NOMO-1 treated with DMSO at 0.1 percent for 48 hours (cell line): Measurements from ENCODE around the gene TMEM128.
"Not testable (repeated sequence)": the region's sequence is repeated elsewhere in the genome, so short reads cannot be mapped to it uniquely, and the experiment has no call there.

Source experiments
- DNase-seq: peaks from one replicate; lab custom pipeline; 2025; ENCODE audit not compliant: unreplicated experiment; lab: John Stamatoyannopoulos, UW

TMEM128 gene, protein sequence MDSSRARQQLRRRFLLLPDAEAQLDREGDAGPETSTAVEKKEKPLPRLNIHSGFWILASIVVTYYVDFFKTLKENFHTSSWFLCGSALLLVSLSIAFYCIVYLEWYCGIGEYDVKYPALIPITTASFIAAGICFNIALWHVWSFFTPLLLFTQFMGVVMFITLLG

DNA sequence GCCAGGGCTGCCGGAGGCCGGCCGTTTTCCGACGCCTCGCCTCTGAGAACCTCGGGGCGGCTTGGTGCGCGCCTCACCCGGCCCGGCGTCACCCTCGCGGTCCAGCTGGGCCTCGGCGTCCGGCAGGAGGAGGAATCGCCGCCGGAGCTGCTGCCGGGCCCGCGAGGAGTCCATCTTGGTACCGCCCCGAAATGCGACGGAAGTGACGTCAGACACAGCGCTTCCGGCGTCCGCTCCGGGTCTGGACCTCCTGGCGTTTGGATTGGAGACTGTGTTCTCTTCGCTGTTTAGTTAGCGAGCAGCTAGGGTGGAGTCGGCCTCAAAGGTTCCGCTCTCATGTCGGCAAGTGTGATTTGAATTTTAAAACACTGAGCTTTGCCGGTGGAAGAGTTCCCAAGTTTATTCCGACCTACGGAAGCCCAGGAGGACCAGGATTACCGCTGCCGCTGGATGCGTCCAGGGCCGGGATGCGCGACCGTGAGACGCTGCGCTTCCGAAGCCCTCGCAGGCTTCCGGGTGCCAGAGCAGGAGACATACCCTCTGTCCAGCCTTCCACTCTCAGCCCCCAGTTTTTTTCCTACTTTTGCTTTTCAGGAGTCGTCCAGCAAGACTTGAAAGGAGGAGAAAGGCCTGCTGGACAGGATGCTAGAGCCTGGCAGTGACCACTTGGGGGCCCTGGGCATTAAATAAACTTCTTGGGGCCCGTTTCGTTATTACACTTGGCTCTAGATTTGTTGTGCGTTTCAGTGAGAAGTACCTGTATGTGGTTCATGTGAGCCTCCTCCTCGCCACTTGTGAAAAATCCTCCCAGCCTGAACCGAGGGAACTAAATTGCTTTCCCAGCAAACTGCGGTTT, at the start of gene TMEM128:
TMEM128 (minus strand) TSS at position 195 of the 856 bp plus-strand sequence; CDS start at position 174, 21 bp downstream.
- DNase-seq: peak; percentile 86

DNA sequence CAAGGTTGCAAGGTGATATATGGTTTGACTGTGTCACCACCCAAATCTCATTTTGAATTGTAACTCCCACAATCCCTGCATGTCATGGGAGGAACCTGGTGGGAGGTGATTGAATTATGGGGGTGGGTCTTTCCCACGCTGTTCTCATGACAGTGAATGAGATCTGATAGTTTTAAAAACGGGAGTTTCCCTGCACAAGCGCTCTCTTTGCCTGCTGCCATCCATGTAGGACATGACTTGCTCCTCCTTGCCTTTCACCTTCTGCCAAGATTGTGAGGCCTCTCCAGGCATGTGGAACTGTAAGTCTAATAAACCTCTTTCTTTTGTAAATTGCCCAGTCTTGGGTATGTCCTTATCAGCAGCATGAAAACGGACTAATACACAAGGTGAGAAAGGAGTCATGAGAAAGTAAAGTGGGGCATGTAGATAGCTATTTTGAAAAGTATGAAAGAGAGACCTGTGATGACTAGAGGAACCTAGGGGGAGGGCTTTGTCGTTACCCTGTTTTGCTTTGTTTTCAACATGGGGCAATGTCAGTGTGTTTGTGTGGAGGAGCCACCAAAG, 48.3 kb upstream of the TMEM128 start:
- DNase-seq: no peak

DNA sequence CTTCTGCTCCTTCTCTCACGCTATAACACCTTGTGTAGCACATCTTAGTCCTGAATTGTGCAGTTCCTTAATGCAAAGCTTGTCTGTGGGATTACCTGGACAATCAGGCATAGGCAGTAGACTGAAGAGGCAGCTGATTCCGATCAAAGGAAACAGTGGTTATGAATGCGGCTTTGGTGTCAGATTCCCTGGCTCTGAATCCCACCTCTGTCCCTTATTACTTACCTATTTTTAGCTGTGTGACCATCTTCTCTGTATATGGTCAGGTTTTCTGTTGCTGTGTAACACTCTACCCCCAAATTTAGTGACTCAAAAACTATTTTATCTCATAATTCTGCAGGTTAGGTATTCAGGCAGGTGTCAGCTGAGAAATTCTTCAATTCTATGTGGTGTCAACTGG, 45.3 kb upstream of the TMEM128 start:
- DNase-seq: no peak

DNA sequence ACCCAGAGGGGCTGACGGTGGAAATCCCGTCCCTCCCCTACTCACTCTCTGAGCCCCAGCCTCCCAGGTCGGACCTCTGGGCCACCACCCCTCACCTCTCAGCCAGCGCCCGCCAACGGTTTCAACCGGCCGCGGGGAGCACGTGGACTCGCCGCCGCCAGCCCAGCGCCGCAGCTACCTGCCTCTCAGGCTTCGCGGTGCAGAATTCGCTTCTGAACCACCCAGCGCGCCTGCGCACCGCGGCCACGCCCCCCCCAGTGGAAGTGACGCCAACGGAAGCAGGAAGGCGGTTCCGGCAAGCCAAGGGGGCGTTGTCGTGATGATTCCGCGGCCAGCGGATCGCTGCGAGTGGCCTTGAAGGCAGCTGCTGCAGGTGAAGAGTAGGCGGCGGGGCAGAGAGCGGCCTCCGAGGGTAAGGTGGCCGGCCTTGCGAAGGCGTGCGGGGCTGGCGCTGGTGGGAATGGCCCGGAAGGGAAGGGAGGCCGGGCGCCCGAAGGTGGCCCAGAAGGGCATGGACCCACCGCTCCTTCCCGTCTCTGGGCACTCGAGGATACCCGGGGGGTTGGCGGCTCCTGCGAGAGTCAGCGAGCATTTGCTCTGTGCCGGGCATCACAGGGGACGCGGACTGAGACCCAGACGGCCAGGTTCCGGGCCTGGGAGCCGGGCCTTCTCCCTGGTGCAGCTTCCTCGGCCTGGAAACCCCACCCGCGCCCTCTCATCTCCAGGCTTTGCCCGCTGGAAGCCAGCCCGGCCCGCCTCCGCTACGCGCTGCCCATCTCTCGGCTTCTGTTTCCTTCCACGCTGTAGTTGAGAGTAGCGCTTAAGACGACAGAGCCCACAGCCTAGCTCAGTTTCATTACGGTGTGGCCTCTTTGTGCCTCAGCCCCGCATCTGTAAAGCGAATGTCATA, 42.2 kb upstream of the TMEM128 start, which contains the start of the genes LYAR and ZBTB49:
LYAR (minus strand) TSS at position 214 of the 910 bp plus-strand sequence. CDS start 6,412 bp downstream, outside the sequence.
ZBTB49 (plus strand) TSS at position 311 of the 910 bp plus-strand sequence. CDS start 9,695 bp downstream, outside the sequence.
- peak; percentile 86 for DNase-seq

DNA sequence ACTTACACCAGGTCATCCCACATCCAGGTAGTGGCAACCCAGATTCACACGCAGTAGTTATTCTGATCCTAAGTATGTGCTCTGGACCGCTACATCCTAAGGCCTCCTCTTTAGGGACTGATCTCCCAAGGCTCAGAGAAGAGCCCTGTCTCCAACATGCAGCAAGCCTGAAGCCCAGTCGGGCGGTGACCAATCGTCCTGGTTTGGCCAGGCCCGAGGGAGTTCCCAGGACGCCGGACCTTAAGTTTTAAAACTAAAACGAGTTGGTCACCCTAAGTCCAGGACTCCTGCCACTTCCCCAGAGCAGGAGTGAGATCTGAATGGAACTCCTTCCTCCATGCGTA, 41.5 kb upstream of the TMEM128 start:
- DNase-seq: no peak

DNA sequence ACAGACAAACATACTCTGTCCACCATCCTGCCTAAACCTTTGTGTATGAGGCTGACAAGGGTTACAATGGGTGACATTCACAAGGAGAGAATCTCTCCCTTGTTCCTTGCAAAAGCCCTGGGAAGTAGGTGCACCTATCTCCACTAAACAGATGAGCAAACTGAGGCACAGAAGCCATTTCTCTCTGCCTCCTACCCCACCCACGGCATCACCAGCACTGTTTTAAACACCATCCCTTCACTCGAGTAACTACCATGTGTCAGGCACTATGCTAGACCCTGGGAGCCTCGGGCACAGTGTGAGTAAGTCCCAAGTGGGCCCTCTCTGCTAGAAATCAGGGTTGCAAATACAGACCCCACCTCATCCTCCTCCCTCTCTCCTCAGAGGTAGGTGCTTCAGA, 41.0 kb upstream of the TMEM128 start:
- no peak for DNase-seq

DNA sequence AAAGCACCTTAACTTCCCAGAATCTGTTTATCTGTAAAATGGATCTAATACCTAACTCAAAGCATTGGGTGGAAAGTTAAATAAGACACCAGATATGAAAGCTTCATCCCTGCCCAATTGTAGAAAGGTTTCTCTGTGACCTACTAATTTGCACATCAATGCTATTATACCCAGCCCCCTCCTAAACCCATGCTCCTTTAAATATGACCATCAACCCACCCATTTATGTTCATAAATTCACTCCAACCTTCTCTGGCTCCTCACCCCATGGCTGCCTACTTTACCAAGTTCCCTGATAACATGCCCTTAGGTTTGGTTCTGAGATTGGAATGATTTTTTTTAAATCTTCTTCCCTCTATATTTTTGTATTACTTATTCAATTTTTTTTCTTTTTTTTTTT, 40.1 kb upstream of the TMEM128 start:
- DNase-seq: no peak

DNA sequence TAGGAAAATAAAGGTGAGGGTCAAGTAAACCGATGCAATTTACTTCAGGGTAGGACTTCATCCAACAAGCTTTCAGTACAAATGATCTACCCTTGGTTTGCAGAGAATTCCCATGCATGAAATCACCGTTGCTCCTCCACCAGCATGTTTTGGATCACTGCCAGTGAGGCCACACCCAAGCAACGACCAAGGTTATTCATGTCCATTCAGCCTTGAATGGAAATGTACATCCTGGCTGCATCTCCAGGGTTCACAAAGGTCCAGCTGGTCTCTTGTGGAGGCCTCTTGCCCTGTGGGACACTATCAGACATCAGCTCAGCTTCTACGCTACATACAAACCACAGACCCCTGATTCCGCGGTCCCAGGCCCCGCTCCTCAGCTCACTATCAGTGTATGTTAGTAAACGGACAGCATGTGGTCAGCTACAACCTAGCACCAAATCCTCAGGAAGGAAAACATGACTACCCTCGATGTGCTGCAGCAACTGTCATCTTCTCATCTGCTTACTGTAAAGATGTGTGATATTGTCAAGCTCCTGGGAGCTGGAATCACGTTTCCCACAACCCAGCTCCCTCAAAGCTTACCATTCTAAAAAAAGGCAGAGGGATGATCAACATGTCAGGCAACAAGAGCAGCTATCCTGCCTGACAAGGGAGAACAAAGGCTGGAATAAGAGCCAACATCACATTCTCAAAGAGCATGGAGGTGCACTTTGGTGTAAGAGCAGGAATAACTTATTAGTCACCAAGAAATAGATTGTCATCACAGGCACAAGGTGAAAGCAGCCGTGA, 37.0 kb upstream of the TMEM128 start:
- DNase-seq: no peak

DNA sequence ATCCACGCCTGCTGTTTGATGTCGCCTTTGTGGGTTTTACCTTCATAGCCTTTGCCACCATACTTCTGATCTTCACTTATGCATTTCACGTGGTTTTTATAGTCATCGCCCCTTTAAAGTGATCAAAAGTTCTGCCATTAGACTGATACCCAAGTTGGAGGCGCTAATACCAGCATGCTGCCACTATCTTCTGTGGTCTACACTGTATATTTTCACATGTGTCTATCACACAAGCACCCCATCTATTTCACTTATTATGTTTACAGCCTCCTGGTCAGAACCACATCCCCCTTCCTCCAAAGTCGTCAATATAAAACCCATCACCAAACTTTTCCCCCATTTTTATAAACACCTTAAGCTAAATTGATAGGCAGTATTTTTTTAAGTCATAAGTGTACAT, 33.8 kb upstream of the TMEM128 start:
- DNase-seq: no peak

DNA sequence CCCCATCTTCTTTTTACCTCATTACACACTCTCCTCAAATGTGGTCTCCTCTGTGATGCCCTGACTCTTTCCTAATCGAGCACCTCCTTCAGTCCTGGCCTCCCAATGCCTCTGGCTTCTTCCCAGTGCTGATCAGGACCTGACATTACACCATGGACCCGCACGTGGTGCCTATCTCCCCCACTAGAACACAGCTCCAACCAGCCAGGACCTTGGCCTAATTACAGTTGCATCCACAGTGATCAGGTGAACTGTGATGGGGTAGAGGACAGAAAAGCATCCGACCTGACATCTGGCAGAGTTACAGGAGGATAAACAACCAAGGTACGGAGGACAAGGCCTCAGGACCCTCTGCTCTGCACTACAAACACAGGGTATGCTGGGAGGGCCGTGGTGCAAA, 29.5 kb upstream of the TMEM128 start:
- DNase-seq: no peak

DNA sequence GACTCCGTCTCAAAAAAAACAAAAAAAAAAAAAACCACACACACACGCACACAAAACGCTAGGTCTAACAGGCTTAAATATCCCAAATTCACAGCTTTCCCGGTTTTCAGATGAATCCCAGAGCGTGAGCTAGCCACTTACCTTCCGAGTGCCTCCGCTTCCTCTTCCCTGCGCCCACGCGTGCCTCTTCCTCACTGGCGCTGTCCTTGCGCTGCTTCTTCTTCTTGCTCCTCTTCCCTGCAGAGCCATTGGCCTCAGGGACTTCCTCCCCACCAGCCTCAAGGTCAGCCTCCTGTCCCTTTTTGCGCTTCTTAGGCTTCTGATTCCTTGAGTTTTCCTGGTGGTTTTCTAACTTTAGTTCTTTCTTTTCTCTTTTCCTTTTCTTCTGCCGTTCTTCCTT, 26.2 kb upstream of the TMEM128 start:
- no peak for DNase-seq

DNA sequence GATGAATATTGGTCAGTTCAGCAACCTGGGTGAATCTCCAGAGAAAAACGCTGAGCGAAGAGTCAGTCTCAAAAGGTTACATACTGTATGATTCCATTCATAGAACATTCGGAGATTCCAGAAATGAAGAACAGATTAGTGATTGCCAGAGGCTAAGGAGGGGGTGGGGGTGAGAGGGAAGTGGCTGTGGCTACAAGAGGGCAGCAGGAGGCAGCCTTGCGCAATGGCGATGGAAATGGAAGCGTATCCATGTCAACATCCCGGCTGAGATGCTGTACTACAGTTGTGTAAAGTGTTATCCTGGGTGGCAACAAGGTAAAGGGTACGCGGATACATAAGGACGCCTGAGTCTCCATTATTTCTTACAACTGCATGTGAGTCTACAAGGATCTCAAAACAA, 23.9 kb upstream of the TMEM128 start:
- DNase-seq: no peak

DNA sequence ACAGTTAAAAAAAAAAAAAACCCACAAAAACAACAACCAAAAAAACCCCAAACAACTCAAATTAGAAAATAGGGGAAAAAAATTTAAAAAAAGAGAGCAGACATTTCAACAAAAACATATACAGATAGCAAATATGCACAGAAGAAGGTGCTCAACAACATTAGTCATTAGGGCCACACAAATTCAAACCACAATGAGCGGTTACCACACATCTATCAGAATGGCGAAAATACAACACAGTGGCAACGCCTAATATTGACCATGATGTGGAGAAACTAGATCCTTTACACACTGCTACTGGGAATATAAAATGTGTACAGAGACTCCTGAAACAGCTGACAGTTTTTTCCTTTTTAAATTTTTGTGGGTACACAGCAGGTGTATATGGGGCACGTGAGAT, 22.5 kb upstream of the TMEM128 start:
- DNase-seq: peak; percentile 40

DNA sequence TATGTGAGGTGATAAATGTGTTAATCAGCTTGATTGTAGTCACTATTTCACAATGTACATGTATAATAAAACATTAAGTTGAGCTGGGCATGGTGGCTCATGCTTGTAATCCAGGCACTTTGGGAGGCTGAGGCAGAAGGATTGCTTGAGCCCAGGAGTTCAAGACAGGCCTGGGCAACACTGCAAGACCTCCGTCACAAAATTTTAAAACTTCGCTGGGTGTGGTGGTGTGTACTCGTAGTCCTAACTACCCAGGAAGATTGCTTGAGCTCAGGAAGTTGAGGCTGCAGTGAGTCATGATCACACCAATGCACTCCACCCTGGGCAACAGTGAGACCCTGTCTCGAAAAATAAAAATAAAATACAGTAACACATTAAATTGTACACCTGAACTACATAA, 21.8 kb upstream of the TMEM128 start:
- DNase-seq: peak; percentile 22

DNA sequence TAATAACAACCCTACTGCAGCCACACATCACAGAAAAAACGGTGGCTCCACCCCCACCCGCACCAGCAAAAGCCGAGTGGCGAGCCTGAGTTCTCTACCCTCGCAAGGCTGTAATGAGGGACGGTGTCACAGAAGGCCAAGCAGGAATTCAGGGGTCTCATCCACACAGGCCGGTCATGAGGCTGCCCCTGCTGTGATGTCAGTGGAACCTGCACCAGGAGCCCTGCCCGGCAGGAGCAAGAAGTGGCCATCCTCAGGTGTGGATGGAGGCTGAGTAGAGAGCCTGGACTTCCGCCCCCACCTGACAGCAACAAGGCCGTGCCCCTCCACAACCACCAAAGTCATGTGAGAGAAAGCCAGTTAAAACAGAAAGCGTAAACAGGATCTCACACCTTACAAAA, 21.3 kb upstream of the TMEM128 start:
- no peak for DNase-seq

DNA sequence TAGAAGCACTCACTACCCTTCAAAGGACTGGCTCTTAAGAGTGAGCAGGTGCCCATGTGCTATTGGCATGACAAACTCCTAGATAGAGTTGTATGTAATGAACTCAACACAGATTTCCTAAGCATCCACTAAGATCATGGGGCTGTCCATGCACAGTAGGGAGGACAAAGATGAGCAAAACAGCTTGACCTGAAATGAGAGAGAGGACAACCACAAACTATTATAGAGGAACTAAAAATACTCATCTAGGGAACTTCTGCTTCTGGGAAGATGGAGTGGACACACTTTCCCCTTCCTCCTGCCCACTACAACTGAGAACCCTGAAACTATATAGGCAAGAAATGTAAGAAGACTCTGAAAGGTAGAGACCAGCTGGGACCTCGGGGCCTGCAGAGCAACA, 20.8 kb upstream of the TMEM128 start:
- DNase-seq: peak; percentile 55

DNA sequence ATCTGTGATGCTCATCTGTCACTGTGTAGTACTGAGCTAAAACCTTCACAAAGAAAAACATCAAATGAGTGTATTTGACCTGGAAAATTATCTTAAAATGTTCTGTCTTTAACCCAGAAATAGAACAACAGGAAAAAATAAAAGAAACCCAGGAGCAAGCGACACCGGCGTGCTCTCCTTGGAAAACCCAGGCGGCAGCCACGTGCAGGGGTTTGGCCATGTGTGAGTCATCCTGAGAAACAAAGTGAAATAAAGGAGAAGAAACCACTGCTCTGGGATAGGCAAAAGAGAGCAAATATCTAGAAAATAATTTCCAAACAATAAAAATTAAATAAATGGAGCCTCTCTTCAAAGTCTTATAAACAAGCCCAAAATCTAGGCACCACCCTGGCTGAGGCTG, 20.0 kb upstream of the TMEM128 start:
- no peak for DNase-seq

DNA sequence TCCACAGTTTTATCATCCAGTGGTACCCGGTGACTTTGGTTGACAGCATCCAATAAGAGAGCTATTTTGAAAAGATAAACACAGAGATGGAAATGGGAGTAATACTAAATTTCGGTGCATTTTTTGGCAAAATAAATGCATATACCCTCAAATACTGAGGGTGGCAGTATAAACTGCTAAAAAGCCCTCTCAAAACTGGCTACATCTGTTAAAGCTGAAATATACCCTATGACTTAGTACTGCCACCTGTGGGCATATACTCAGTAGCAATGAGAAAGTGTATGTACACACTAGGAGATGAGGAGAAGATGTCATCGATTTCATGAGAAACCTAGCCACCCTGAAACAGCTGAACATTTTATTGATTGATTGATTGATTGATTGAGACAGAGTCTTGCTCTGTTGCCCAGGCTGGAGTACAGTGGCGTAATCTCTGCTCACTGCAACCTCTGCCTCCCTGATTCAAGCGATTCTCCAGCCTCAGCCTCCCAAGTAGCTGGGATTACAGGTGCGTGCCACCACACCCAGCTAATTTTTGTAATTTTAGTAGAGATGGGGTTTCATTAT, 12.2 kb upstream of the TMEM128 start:
- peak; percentile 70 for DNase-seq

DNA sequence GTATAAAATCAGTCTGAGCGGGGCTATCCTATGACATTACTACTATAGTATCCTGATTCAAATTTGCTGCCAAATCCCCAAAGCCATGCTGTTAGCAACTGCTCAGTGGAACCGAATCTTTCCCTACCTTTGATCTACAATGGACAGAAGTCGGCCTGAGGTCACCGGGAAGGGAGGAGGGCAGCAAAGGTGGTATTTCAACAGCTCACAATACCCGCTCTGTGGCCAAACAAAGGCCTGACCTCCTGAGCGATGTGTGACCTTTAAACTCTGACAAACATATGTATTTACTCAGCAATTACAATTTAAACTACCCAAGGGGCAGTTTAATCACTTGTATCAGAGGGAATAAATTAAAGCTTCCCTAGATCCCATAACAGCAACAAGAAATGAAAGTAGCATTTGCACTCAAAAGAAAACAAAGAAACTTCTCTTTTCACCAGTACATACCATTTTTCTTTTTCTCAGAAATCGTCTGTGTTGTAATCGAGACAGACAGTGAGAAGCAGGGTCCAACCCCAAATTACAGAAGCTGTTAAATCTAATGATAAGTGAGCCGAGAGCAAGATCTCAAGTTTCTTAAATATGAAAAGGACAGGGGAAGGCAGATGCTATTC, 11.6 kb upstream of the TMEM128 start:
- DNase-seq: peak; percentile 16

DNA sequence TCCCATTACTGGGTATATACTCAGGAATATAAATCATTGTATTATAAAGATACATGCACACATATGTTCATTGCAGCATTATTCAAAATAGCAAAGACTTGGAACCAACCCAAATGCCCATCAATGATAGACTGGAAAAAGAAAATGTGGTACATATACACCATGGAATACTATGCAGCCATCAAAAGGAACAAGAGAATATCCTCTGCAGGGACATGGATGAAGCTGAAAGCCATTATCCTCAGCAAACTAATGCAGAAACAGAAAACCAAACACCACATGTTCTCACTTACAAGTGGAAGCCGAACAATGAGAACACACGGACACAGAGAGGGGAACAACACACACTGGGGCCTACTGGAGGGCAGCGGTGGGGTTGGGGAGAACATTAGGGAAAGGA, 9.7 kb upstream of the TMEM128 start:
- not testable (repeated sequence) for DNase-seq
